IPS-18a (cell line): ENCODE measurements around the gene FOXP1.

Experiments
- H3K27ac ChIP-seq: one replicate; pipeline ENCODE4 v1.5.1; 2013; ENCODE audit warnings: low read length
- H3K27me3 ChIP-seq: one replicate; pipeline ENCODE4 v1.6.1; 2013; ENCODE audit warnings: mild to moderate bottlenecking, low read length; ENCODE audit not compliant: control insufficient read depth, insufficient read depth
- H3K36me3 ChIP-seq: one replicate; pipeline ENCODE4 v1.6.1; 2013; ENCODE audit warnings: low read depth, low read length; ENCODE audit not compliant: control insufficient read depth
- H3K4me1 ChIP-seq: one replicate; pipeline ENCODE4 v1.6.1; 2013; ENCODE audit warnings: low read depth, low read length; ENCODE audit not compliant: control insufficient read depth
- H3K4me3 ChIP-seq: one replicate; pipeline ENCODE4 v1.5.1; 2013; ENCODE audit warnings: low read length
- H3K9ac ChIP-seq: one replicate; pipeline ENCODE4 v1.6.1; 2013; ENCODE audit warnings: mild to moderate bottlenecking, low read length, moderate library complexity
- H3K9me3 ChIP-seq: one replicate; pipeline ENCODE4 v1.6.1; 2013; ENCODE audit warnings: low read depth, low read length; ENCODE audit not compliant: control insufficient read depth

The FOXP1 gene

GRCh38 chr3:71046791-71047190 is 536.7 kb downstream of the FOXP1 start:
- Histone ChIP-seq H3K36me3 (no peaks in the 10 kb centered on the region), H3K4me3 (peak overlapping the region; percentile 25), H3K27me3 (no peaks in the 10 kb centered on the region), H3K27ac (no peak overlapping the region), H3K4me1 (peaks cover 64% of the 10 kb centered on the region), H3K9ac (no peak overlapping the region), H3K9me3 (no peaks in the 10 kb centered on the region)

GRCh38 chr3:71045917-71046282 is 537.6 kb downstream of the FOXP1 start:
- Histone ChIP-seq H3K9me3 (no peaks in the 10 kb centered on the region), H3K27me3 (no peaks in the 10 kb centered on the region), H3K4me1 (peaks cover 55% of the 10 kb centered on the region), H3K27ac (no peak overlapping the region), H3K9ac (no peak overlapping the region), H3K36me3 (peaks cover 4% of the 10 kb centered on the region), H3K4me3 (no peak overlapping the region)

GRCh38 chr3:71045212-71045916 is 538.2 kb downstream of the FOXP1 start:
- H3K9ac ChIP-seq, result no peak overlapping the region
- H3K36me3 ChIP-seq, result peaks cover 7% of the 10 kb centered on the region
- no peak overlapping the region for H3K4me3 ChIP-seq
- no peaks in the 10 kb centered on the region for H3K27me3 ChIP-seq
- no peaks in the 10 kb centered on the region for H3K9me3 ChIP-seq
- no peak overlapping the region for H3K27ac ChIP-seq
- H3K4me1 ChIP-seq, result peaks cover 50% of the 10 kb centered on the region

GRCh38 chr3:71042759-71043158 is 540.8 kb downstream of the FOXP1 start:
- Histone ChIP-seq H3K4me1 (peaks cover 24% of the 10 kb centered on the region), H3K4me3 (no peak overlapping the region), H3K9me3 (no peaks in the 10 kb centered on the region), H3K27ac (no peak overlapping the region), H3K9ac (no peak overlapping the region), H3K27me3 (no peaks in the 10 kb centered on the region), H3K36me3 (peaks cover 8% of the 10 kb centered on the region)

- Histone ChIP-seq H3K9ac (no peak overlapping the region), H3K27ac (no peak overlapping the region), H3K4me1 (peaks cover 10% of the 10 kb centered on the region), H3K36me3 (peaks cover 8% of the 10 kb centered on the region), H3K27me3 (no peaks in the 10 kb centered on the region), H3K9me3 (no peaks in the 10 kb centered on the region), H3K4me3 (no peak overlapping the region)
These were observed 542.2 kb downstream of the FOXP1 start for GRCh38 chr3:71041371-71041770.

- Histone ChIP-seq H3K27ac (no peak overlapping the region), H3K9me3 (no peaks in the 10 kb centered on the region), H3K9ac (no peak overlapping the region), H3K36me3 (peaks cover 8% of the 10 kb centered on the region), H3K4me3 (no peak overlapping the region), H3K4me1 (no peaks in the 10 kb centered on the region), H3K27me3 (no peaks in the 10 kb centered on the region)
These were observed 544.2 kb downstream of the FOXP1 start for GRCh38 chr3:71039332-71039731.

GRCh38 chr3:71037775-71038174 is 545.8 kb downstream of the FOXP1 start:
- Histone ChIP-seq H3K9me3 (no peaks in the 10 kb centered on the region), H3K27ac (no peak overlapping the region), H3K4me3 (no peak overlapping the region), H3K4me1 (peaks cover 10% of the 10 kb centered on the region), H3K9ac (no peak overlapping the region), H3K27me3 (no peaks in the 10 kb centered on the region), H3K36me3 (peaks cover 8% of the 10 kb centered on the region)

- Histone ChIP-seq H3K9ac (no peak overlapping the region), H3K36me3 (peaks cover 3% of the 10 kb centered on the region), H3K27ac (no peak overlapping the region), H3K27me3 (no peaks in the 10 kb centered on the region), H3K4me3 (no peak overlapping the region), H3K9me3 (no peaks in the 10 kb centered on the region), H3K4me1 (peaks cover 17% of the 10 kb centered on the region)
These were observed 547.6 kb downstream of the FOXP1 start for GRCh38 chr3:71035886-71036285.

- Histone ChIP-seq H3K27ac (no peak overlapping the region), H3K36me3 (peaks cover under 1% of the 10 kb centered on the region)
These were observed 548.2 kb downstream of the FOXP1 start for GRCh38 chr3:71035314-71035713.

GRCh38 chr3:71033681-71034220 is 549.8 kb downstream of the FOXP1 start:
- Histone ChIP-seq H3K9me3 (no peaks in the 10 kb centered on the region), H3K4me3 (no peak overlapping the region), H3K9ac (no peak overlapping the region), H3K4me1 (peaks cover 17% of the 10 kb centered on the region), H3K36me3 (no peaks in the 10 kb centered on the region), H3K27me3 (no peaks in the 10 kb centered on the region), H3K27ac (no peak overlapping the region)

More at GRCh38 chr3:71035314-71035713, 548.2 kb downstream of the FOXP1 start:
- no peaks in the 10 kb centered on the region for H3K9me3 ChIP-seq
- peaks cover 17% of the 10 kb centered on the region for H3K4me1 ChIP-seq
- no peak overlapping the region for H3K4me3 ChIP-seq
- no peak overlapping the region for H3K9ac ChIP-seq
- H3K27me3 ChIP-seq, result no peaks in the 10 kb centered on the region

GRCh38 chr3:71031914-71032521 is 551.5 kb downstream of the FOXP1 start:
- Histone ChIP-seq H3K4me3 (no peak overlapping the region), H3K27me3 (no peaks in the 10 kb centered on the region), H3K9me3 (no peaks in the 10 kb centered on the region), H3K36me3 (no peaks in the 10 kb centered on the region), H3K9ac (no peak overlapping the region), H3K4me1 (peaks cover 17% of the 10 kb centered on the region), H3K27ac (no peak overlapping the region)

- Histone ChIP-seq H3K36me3 (no peaks in the 10 kb centered on the region), H3K9me3 (no peaks in the 10 kb centered on the region), H3K4me3 (no peak overlapping the region), H3K27me3 (no peaks in the 10 kb centered on the region), H3K27ac (no peak overlapping the region), H3K9ac (no peak overlapping the region), H3K4me1 (peaks cover 17% of the 10 kb centered on the region)
These were observed 552.3 kb downstream of the FOXP1 start for GRCh38 chr3:71031181-71031580.
